Measurements from ENCODE around the gene CYP4F12.
"Not testable (repeated sequence)": the region's sequence is repeated elsewhere in the genome, so short reads cannot be mapped to it uniquely, and the experiment has no call there.

Gene CYP4F12

GRCh38 chr19:15651791-15652190 is 21.1 kb upstream of the CYP4F12 start:
- no peak for DNase-seq

- DNase-seq, result no peak
Measured at GRCh38 chr19:15652559-15653278, 20.2 kb upstream of the CYP4F12 start.

- no peak for DNase-seq
Measured at GRCh38 chr19:15656467-15656866, 16.4 kb upstream of the CYP4F12 start.

GRCh38 chr19:15663247-15663646 is 9.6 kb upstream of the CYP4F12 start:
- no peak for DNase-seq

- no peak for DNase-seq
Measured at GRCh38 chr19:15666186-15666585, 6.7 kb upstream of the CYP4F12 start.

GRCh38 chr19:15666883-15667282 is 6.0 kb upstream of the CYP4F12 start:
- DNase-seq, result peak; percentile 72 to 81 (median 76)

- no peak for DNase-seq
Measured at GRCh38 chr19:15669440-15669839, 3.4 kb upstream of the CYP4F12 start.

GRCh38 chr19:15669891-15670290 is 3.0 kb upstream of the CYP4F12 start:
- peak; percentile 37 to 73 (median 54) for DNase-seq

- no peak for DNase-seq
Measured at GRCh38 chr19:15671237-15671821, 1.6 kb upstream of the CYP4F12 start.

- DNase-seq, result no peak
Measured at GRCh38 chr19:15671891-15672579, 852 bp upstream of the CYP4F12 start.

- DNase-seq, result no peak
Measured at GRCh38 chr19:15673176-15673654, 328 bp downstream of the CYP4F12 start.

GRCh38 chr19:15675560-15675959 is 2.7 kb downstream of the CYP4F12 start:
- no peak for DNase-seq

GRCh38 chr19:15679089-15679488 is 6.2 kb downstream of the CYP4F12 start:
- no peak for DNase-seq

GRCh38 chr19:15679865-15680264 is 7.0 kb downstream of the CYP4F12 start:
- DNase-seq, result not testable (repeated sequence)

GRCh38 chr19:15680478-15681322 is 7.8 kb downstream of the CYP4F12 start:
- DNase-seq, result no peak

- DNase-seq, result no peak
Measured at GRCh38 chr19:15683411-15683810, 10.5 kb downstream of the CYP4F12 start.

- DNase-seq, result no peak
Measured at GRCh38 chr19:15684828-15685227, 11.9 kb downstream of the CYP4F12 start.

- no peak for DNase-seq
Measured at GRCh38 chr19:15696654-15697194, 23.8 kb downstream of the CYP4F12 start.

- no peak for DNase-seq
Measured at GRCh38 chr19:15701757-15702533, 29.1 kb downstream of the CYP4F12 start.

GRCh38 chr19:15702534-15702930 is 29.6 kb downstream of the CYP4F12 start:
- DNase-seq, result peak; percentile 89 to 91 (median 91)

- DNase-seq, result no peak
Measured at GRCh38 chr19:15714638-15715037, 41.8 kb downstream of the CYP4F12 start.

GRCh38 chr19:15715642-15716041 is 42.8 kb downstream of the CYP4F12 start:
- no peak for DNase-seq

Measured in suppressor macrophage (primary cell).